Activated B cell treated with CpG ODN at 0.5 μM for 24 hours (primary cell): Measurements from ENCODE around the gene KREMEN1. TPM values are rescaled to one million over a fixed set of nuclear protein-coding genes. Genes with fewer than 3 reads are reported as not detected.
A peak's percentile ranks its signal among the peaks of the same experiment; 100 is the strongest.

Experiments used
- ATAC-seq: fragments of 200-7000 bp; cut with Tn5 transposase; one replicate; pipeline ENCODE4 v1.10.0; 2021; ENCODE audit warnings: low read depth, mild to moderate bottlenecking, moderate library complexity
- CTCF ChIA-PET: fragments of 350-600 bp; sonication (Branson Sonifier 250); formaldehyde crosslinking; loops from one replicate; lab custom pipeline; 2021; ENCODE audit warnings: antibody characterized with exemption; lab: Charles Lee
- POLR2A ChIA-PET: fragments of 350-600 bp; sonication (Branson Sonifier 250); formaldehyde crosslinking; loops from one replicate; lab custom pipeline; 2021; ENCODE audit warnings: antibody characterized with exemption; lab: Charles Lee
- DNase-seq: peaks from one replicate; pipeline ENCODE4 v3.0.0; 2022
- H3K27ac Mint-ChIP-seq: one replicate; pipeline ENCODE4 v1.8.0; 2020; ENCODE audit warnings: mixed read lengths
- H3K27me3 Mint-ChIP-seq: one replicate; pipeline ENCODE4 v1.8.0; 2021; ENCODE audit warnings: mixed read lengths
- H3K36me3 Mint-ChIP-seq: one replicate; pipeline ENCODE4 v1.8.0; 2021; ENCODE audit warnings: low read depth, mixed read lengths
- H3K4me1 Mint-ChIP-seq: one replicate; pipeline ENCODE4 v1.8.0; 2021; ENCODE audit warnings: mixed read lengths
- H3K4me3 Mint-ChIP-seq: one replicate; pipeline ENCODE4 v1.8.0; 2020; ENCODE audit warnings: mild to moderate bottlenecking, mixed read lengths
- H3K9me3 Mint-ChIP-seq: one replicate; pipeline ENCODE4 v1.8.0; 2020; ENCODE audit warnings: mixed read lengths
- intact Hi-C: fragments of 100-400 bp; cut with micrococcal nuclease; formaldehyde crosslinking; loops from one replicate; pipeline ENCODE4 v1.15.1; 2024
- total RNA-seq: library from RNA; stranded (reverse); gene quantifications from 2 replicates; pipeline ENCODE4 v1.2.3, GENCODE V29; 2022
- TF ChIP-seq, protein P1 (sequence below): fragments of 200-600 bp; IDR thresholded peaks from one replicate; pipeline ENCODE4 v1.8.0; 2022; ENCODE audit warnings: antibody characterized with exemption, mild to moderate bottlenecking

KREMEN1 gene
- total RNA-seq, 1 donor from 2014 or later, result not detected

DNA sequence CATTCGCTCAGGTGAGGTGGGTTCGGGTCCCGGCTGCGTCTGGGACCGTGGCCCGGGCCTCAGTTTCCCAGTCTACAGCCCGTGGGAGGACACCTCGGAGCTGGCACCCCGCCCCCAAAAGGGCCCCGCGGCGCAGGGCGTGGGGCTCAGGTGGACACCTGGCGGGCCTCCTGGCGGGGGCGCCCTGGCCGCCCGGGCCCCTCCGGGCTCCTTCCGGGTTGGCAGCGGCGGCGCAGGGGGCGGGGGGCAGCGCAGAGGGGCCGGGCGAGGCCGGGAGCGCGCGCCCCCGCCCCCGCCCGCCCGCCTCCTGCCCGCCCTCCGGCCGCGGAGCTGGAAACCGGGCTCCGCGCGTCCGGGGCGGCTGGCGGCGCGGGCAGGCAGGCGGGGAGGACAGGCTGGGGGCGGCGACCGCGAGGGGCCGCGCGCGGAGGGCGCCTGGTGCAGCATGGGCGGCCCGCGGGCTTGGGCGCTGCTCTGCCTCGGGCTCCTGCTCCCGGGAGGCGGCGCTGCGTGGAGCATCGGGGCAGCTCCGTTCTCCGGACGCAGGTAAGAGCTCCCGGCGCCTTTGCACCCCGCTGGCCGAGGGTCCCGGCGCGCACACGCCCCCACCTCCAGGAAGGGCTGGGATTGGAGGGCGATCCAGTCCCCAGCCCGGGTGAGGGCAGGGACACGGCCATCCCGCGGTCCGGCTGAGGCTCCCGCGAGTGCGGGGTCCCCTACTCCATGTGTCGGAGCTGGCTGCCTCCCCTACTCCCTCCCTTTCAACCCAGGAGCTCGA lies 132.9 kb downstream of the KREMEN1 start, which contains the start of gene EMID1:
EMID1 (plus strand) TSS at position 303 of the 778 bp plus-strand sequence; CDS start at position 446, 143 bp downstream.
- no peak for ATAC-seq
- H3K36me3 Mint-ChIP-seq, result no peaks in the 10 kb centered on the region
- ChIA-PET POLR2A (no interaction called here), CTCF (interaction anchor here (1.3 to 2.1 kb wide), 2 partner anchors 40 to 165 kb away, joined by 3 to 7 read pairs; no protein-coding TSS in a partner anchor)
- H3K9me3 Mint-ChIP-seq, result no peaks in the 10 kb centered on the region
- H3K4me1 Mint-ChIP-seq, result peaks cover 30% of the 10 kb centered on the region
- intact Hi-C loops, result loop anchor here (10.0 kb wide), 1 partner anchor 131 kb away; the partner anchor contains the start of gene KREMEN1
- no peak within 1 kb of the TSS for H3K27ac Mint-ChIP-seq
- H3K4me3 Mint-ChIP-seq, result peak within 1 kb of the TSS; percentile 60
- H3K27me3 Mint-ChIP-seq, result peaks cover 59% of the 10 kb centered on the region
- no peak for DNase-seq
- TF ChIP-seq, protein P1, sequence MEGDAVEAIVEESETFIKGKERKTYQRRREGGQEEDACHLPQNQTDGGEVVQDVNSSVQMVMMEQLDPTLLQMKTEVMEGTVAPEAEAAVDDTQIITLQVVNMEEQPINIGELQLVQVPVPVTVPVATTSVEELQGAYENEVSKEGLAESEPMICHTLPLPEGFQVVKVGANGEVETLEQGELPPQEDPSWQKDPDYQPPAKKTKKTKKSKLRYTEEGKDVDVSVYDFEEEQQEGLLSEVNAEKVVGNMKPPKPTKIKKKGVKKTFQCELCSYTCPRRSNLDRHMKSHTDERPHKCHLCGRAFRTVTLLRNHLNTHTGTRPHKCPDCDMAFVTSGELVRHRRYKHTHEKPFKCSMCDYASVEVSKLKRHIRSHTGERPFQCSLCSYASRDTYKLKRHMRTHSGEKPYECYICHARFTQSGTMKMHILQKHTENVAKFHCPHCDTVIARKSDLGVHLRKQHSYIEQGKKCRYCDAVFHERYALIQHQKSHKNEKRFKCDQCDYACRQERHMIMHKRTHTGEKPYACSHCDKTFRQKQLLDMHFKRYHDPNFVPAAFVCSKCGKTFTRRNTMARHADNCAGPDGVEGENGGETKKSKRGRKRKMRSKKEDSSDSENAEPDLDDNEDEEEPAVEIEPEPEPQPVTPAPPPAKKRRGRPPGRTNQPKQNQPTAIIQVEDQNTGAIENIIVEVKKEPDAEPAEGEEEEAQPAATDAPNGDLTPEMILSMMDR, result no peak

DNA sequence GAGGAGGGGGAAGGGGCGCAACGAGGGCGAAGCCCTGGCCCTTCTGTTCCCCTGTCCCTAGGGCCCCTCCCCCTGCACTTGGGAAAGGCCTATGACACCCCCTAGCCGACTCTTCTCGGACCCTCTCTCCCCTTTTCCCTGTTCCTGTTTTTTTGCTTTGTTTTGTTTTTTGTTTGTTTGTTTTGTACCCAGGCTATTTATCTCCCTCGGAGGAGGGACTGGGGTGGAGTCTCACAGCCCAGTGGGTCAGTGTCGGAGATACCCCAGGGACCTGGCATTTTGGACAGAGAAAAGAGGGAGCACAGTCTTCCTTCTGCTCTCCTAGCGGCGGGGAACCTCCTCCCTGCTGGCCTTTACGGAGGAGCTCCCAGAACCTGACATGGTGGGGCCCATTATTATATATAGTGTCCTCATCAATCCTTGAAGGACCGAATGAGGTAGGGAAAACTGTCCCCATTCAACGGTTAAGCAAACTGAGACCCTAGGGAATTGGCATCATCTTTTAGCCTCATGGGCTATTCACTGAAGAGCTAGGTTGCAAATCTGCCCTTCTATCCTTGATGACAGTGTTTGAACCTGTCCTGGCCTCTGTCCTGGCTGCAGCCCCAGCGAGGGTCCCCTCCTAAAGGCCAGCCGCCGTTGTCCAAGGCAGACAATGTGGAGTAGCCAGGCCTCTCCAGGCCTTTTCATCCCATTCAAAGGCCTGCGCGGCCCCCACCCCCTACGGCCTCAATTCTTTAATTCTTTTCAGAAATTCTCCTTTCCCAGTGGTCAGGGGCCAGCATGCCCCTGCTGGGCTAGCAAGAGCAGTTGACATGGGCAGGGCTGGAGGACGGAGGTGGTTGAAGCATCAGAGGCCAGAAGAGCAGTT lies 133.8 kb downstream of the KREMEN1 start:
- Mint-ChIP-seq H3K27ac (no peak overlapping the region), H3K4me3 (peak overlapping the region; percentile 60), H3K9me3 (no peaks in the 10 kb centered on the region), H3K27me3 (peaks cover 57% of the 10 kb centered on the region), H3K36me3 (no peaks in the 10 kb centered on the region), H3K4me1 (peaks cover 30% of the 10 kb centered on the region)
- POLR2A ChIA-PET, result no interaction called here
- CTCF ChIA-PET, result interaction anchor here (1.3 kb wide), 1 partner anchor 165 kb away, joined by 3 read pairs; no protein-coding TSS in a partner anchor
- no peak for ATAC-seq
- DNase-seq, result no peak
- intact Hi-C loops, result loop anchor here (10.0 kb wide), 1 partner anchor 132 kb away; the partner anchor contains the start of gene KREMEN1
- TF ChIP-seq, protein P1, result no peak

- ATAC-seq, result no peak
- H3K27me3 Mint-ChIP-seq, result peaks cover 52% of the 10 kb centered on the region
- TF ChIP-seq, protein P1, result no peak
- no peak overlapping the region for H3K27ac Mint-ChIP-seq
- ChIA-PET POLR2A (no interaction called here), CTCF (interaction anchor here (1.3 kb wide), 1 partner anchor 166 kb away, joined by 3 read pairs; no protein-coding TSS in a partner anchor)
- no peaks in the 10 kb centered on the region for H3K9me3 Mint-ChIP-seq
- peaks cover 27% of the 10 kb centered on the region for H3K4me1 Mint-ChIP-seq
- no peak overlapping the region for H3K4me3 Mint-ChIP-seq
- H3K36me3 Mint-ChIP-seq, result no peaks in the 10 kb centered on the region
- intact Hi-C loops, result loop anchor here (10.0 kb wide), 1 partner anchor 132 kb away; the partner anchor contains the start of gene KREMEN1
- no peak for DNase-seq
Observed at GRCh38 chr22:29207243-29207550, 134.4 kb downstream of the KREMEN1 start.

- Mint-ChIP-seq H3K36me3 (no peaks in the 10 kb centered on the region), H3K27me3 (peaks cover 49% of the 10 kb centered on the region), H3K9me3 (no peaks in the 10 kb centered on the region), H3K4me1 (peaks cover 21% of the 10 kb centered on the region), H3K4me3 (no peak overlapping the region), H3K27ac (no peak overlapping the region)
- TF ChIP-seq, protein P1, result no peak
- CTCF ChIA-PET, result no interaction called here
- DNase-seq, result no peak
- intact Hi-C loops, result loop anchor here (10.0 kb wide), 1 partner anchor 133 kb away; the partner anchor contains the start of gene KREMEN1
- no peak for ATAC-seq
- POLR2A ChIA-PET, result no interaction called here
Observed at GRCh38 chr22:29207562-29208501, 135.0 kb downstream of the KREMEN1 start.
